ENCODE data around the gene JMY.

DNA sequence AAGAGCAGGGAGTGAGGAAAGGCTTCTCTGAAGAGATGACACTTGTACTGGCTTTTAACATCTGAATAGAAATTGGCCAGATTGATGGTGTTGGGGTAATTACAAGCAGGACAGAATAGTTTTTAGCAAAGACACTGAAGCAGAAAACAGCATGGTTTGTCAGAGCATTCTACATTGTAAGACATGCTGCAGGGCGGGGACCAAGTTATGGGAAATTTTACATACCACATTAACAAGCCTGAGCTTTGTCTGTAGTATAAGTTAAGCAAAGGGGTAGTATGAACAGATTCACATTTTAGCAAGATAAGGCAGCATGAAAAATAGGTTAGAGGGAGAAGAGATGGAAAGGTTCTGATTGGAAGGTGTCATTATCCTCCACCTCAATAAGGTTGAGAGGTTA lies 66.5 kb downstream of the JMY start:
- TF ChIP-seq, protein P1, sequence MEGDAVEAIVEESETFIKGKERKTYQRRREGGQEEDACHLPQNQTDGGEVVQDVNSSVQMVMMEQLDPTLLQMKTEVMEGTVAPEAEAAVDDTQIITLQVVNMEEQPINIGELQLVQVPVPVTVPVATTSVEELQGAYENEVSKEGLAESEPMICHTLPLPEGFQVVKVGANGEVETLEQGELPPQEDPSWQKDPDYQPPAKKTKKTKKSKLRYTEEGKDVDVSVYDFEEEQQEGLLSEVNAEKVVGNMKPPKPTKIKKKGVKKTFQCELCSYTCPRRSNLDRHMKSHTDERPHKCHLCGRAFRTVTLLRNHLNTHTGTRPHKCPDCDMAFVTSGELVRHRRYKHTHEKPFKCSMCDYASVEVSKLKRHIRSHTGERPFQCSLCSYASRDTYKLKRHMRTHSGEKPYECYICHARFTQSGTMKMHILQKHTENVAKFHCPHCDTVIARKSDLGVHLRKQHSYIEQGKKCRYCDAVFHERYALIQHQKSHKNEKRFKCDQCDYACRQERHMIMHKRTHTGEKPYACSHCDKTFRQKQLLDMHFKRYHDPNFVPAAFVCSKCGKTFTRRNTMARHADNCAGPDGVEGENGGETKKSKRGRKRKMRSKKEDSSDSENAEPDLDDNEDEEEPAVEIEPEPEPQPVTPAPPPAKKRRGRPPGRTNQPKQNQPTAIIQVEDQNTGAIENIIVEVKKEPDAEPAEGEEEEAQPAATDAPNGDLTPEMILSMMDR (IDR thresholded peaks at IDR 0.05), result no peak
- TF ChIP-seq POLR2A (IDR thresholded peaks at IDR 0.05), result no peak
- no peak for TF ChIP-seq POLR2AphosphoS5 (IDR thresholded peaks at IDR 0.05; ENCODE audit: insufficient read depth in 1 of 2, low read depth in 1 of 2)
